Ectodermal cell (in vitro differentiated cells): ENCODE results near the gene SLC6A8.
A peak's percentile ranks its signal among the peaks of the same experiment; 100 is the strongest.

Experiments used
- H3K27ac ChIP-seq: 2 replicates; pipeline ENCODE4 v1.7.0; 2013; ENCODE audit warnings: mild to moderate bottlenecking, low read depth, low read length; ENCODE audit not compliant: insufficient read depth, poor library complexity, severe bottlenecking
- H3K27me3 ChIP-seq: 2 replicates; pipeline ENCODE4 v1.7.0; 2013; ENCODE audit warnings: mild to moderate bottlenecking, low read length; ENCODE audit not compliant: insufficient read depth, control insufficient read depth, poor library complexity, severe bottlenecking
- H3K36me3 ChIP-seq: one replicate; pipeline ENCODE4 v1.7.0; 2013; ENCODE audit warnings: low read length; ENCODE audit not compliant: control insufficient read depth, insufficient read depth
- H3K4me1 ChIP-seq: one replicate; pipeline ENCODE4 v1.7.0; 2013; ENCODE audit warnings: low read length; ENCODE audit not compliant: control insufficient read depth, insufficient read depth
- H3K4me3 ChIP-seq: 2 replicates; pipeline ENCODE4 v1.7.0; 2013; ENCODE audit warnings: low read depth, low read length, control low read depth; ENCODE audit not compliant: insufficient read depth
- H3K9me3 ChIP-seq: 2 replicates; pipeline ENCODE4 v1.7.0; 2013; ENCODE audit warnings: mild to moderate bottlenecking, low read length, moderate library complexity; ENCODE audit not compliant: control insufficient read depth
- WGBS, 2 experiments: methylation state at CpG; one replicate each; pipeline ENCODE4 v1.1.7; 2013; ENCODE audit warnings: missing lambda C conversion rate in 2 of 2; 5-methylcytosine and 5-hydroxymethylcytosine counted together

SLC6A8 gene

DNA sequence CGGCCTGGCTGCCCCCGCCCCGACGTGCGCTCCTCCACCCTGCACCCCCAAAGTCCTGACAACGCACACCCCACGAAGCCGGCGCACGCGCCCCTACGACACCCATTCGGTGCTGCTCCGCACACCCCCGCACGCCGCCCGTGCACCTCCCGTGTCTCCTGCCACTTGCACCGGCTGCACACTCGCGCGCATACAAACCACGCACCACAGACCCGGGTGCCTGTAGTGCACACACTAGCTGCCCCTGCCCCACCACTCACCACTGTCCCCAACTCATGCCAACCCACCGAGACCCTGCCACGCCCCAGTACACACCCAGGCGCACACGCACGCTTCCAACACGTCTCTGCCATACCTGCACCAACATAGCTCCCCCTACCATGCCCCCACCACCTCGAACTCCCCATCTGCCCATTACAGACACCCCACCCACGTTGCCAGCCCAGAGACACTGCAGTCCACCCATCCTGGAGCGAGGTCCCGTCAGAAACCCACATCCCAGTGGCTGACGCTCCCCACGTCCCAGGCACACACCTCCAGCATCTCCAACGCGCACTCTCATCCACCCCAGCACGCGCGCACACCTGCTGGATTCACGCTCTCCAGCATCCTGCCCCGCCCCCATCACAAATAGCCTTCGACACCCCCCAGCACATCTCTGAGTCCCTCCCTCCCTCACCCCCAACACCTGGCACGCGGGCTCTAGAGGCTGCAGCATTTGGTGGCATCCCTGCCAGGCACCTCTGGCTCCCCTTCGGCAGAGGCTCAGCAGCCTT is 44.9 kb upstream of the SLC6A8 start:
- no peaks in the 10 kb centered on the region for H3K36me3 ChIP-seq
- WGBS, 2 experiments = 7 to 8% methylated on average over 43 to 47 of the region's 48 CpGs
- H3K4me3 ChIP-seq = no peak overlapping the region
- no peaks in the 10 kb centered on the region for H3K9me3 ChIP-seq
- H3K27me3 ChIP-seq = peaks cover 77% of the 10 kb centered on the region
- no peak overlapping the region for H3K27ac ChIP-seq
- peaks cover 10% of the 10 kb centered on the region for H3K4me1 ChIP-seq

- Histone ChIP-seq H3K9me3 (no peaks in the 10 kb centered on the region), H3K4me1 (peaks cover 10% of the 10 kb centered on the region), H3K4me3 (peak overlapping the region; percentile 10), H3K27me3 (peaks cover 85% of the 10 kb centered on the region), H3K36me3 (no peaks in the 10 kb centered on the region), H3K27ac (no peak overlapping the region)
- 2% methylated on average over 71 to 84 of the region's 84 CpGs for WGBS, 2 experiments
Measured at GRCh38 chrX:153643431-153644351, 44.0 kb upstream of the SLC6A8 start.

GRCh38 chrX:153644356-153645125 is 43.2 kb upstream of the SLC6A8 start:
- Histone ChIP-seq H3K4me1 (peaks cover 10% of the 10 kb centered on the region), H3K27ac (no peak overlapping the region), H3K9me3 (no peaks in the 10 kb centered on the region), H3K27me3 (peaks cover 94% of the 10 kb centered on the region), H3K4me3 (peak overlapping the region; percentile 25), H3K36me3 (no peaks in the 10 kb centered on the region)
- whole genome bisulfite sequencing, 2 experiments = 4 to 5% methylated on average over 42 to 46 of the region's 46 CpGs

DNA sequence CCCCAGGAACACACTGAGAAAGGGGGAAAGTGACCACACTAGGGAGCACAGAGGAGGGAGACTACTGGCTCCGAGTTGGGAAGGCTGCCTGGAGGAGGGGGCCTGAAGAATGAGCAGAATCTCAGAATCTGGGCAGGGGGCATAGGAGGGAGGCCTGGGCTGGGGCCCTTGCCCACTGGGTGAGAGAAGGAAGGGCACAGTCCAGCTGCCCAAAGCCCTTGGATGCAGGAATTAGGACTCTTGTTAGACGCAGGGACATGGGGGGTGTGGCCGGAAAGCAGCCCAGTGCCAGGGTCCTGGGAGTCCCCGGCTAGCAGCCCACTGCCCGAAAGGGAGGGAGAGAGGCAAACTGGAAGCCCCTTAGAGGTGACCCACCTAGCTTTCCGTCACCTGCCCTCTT is 42.6 kb upstream of the SLC6A8 start:
- peaks cover 93% of the 10 kb centered on the region for H3K27me3 ChIP-seq
- H3K4me3 ChIP-seq = no peak overlapping the region
- no peaks in the 10 kb centered on the region for H3K36me3 ChIP-seq
- no peaks in the 10 kb centered on the region for H3K9me3 ChIP-seq
- 62 to 65% methylated on average over 6 of the region's 6 CpGs for WGBS, 2 experiments
- peaks cover 10% of the 10 kb centered on the region for H3K4me1 ChIP-seq
- no peak overlapping the region for H3K27ac ChIP-seq

DNA sequence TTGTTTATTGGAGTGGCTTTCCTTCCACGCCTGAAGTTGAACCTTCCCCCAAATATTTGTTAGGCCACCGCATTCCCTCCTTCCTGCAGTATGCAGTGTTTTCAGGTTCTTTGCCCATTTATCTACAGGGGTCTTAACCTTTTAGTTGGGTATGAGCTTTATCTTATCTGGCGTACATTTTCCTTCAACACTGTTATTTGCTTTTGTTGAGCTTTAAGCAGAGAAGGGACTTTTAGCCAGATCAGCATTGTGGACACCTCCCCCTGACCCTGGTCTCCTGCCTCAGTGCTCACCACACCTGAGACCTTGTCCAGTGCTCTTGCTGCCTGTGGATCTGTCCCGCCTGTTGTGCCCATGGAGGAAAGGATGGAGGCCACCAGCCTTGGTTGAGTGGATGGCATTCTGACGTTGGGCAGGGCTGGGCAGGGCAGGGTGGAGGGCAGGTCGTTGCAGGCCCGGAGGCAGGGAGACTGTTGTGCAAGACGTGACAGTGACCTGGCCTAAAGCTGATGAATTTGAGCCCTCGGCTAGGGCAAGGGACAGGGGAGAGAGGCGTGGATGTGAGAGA is 41.7 kb upstream of the SLC6A8 start:
- Histone ChIP-seq H3K36me3 (no peaks in the 10 kb centered on the region), H3K27ac (no peak overlapping the region), H3K9me3 (no peaks in the 10 kb centered on the region), H3K4me3 (no peak overlapping the region), H3K4me1 (peaks cover 5% of the 10 kb centered on the region), H3K27me3 (peaks cover 84% of the 10 kb centered on the region)
- WGBS, 2 experiments = 82 to 83% methylated on average over 9 to 10 of the region's 10 CpGs

GRCh38 chrX:153646620-153647373 is 40.9 kb upstream of the SLC6A8 start, which contains the start of gene DUSP9:
Gene DUSP9, plus strand, starts transcription at chrX:153647203. Its CDS starts 751 bp downstream, at chrX:153647954.
- 5 to 6% methylated on average over 53 of the region's 53 CpGs for WGBS, 2 experiments
- no peaks in the 10 kb centered on the region for H3K9me3 ChIP-seq
- H3K4me3 ChIP-seq = no peak within 1 kb of the TSS
- no peaks in the 10 kb centered on the region for H3K36me3 ChIP-seq
- peaks cover 76% of the 10 kb centered on the region for H3K27me3 ChIP-seq
- H3K4me1 ChIP-seq = peaks cover 5% of the 10 kb centered on the region
- H3K27ac ChIP-seq = no peak within 1 kb of the TSS

GRCh38 chrX:153647461-153648357 is 40.0 kb upstream of the SLC6A8 start:
- Histone ChIP-seq H3K4me3 (no peak overlapping the region), H3K27me3 (peaks cover 68% of the 10 kb centered on the region), H3K36me3 (no peaks in the 10 kb centered on the region), H3K4me1 (peaks cover 5% of the 10 kb centered on the region), H3K9me3 (no peaks in the 10 kb centered on the region), H3K27ac (no peak overlapping the region)
- 12 to 13% methylated on average over 85 of the region's 85 CpGs for WGBS, 2 experiments

DNA sequence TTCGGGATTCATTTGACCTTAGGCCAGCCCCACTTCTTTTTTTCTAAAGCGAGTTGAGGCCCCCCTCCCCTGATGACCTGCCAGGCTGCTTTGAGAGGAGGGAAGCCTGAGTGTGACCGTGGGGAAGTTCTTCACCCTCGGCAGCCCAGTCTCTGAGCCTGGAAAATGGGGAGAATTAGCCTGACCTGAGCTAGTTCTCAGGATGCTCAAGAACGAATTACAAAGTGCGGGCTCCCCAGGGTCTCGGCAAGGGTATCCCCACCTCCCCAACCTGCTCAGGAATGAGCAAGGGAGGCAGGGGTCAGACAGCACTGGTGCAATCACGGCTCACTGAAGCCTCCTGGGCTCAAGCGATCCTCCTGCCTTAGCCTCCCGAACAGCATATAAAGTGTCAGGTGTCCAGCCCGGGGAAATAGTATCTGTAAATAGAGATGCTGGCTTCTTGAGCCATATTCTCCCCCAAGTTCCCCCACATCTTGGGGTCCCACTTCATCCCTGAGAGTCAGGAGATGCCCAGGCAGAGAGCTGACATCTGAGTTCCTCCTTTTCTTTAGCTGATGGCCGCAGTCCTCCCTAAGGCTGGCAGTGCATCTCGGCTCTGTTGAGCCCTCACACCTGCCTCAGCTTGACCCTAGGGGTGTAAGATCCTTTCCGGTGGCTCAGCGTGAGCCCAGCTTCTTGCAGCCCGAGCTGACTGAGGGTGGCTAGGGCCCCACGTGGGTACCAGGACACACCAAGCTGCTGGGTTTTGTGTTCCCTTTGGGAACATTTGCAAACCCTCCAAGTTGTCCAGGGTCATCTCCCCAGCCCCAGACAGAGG is 39.2 kb upstream of the SLC6A8 start:
- no peak overlapping the region for H3K27ac ChIP-seq
- no peaks in the 10 kb centered on the region for H3K4me1 ChIP-seq
- H3K4me3 ChIP-seq = no peak overlapping the region
- no peaks in the 10 kb centered on the region for H3K9me3 ChIP-seq
- 69 to 73% methylated on average over 16 of the region's 17 CpGs for WGBS, 2 experiments
- no peaks in the 10 kb centered on the region for H3K36me3 ChIP-seq
- peaks cover 60% of the 10 kb centered on the region for H3K27me3 ChIP-seq
